Fibroblast of villous mesenchyme (primary cell): Measurements from ENCODE around the gene PRPF6. TPM values are rescaled to one million over a fixed set of nuclear protein-coding genes. Genes with fewer than 3 reads are reported as not detected.
"Not testable (repeated sequence)": the region's sequence is repeated elsewhere in the genome, so short reads cannot be mapped to it uniquely, and the experiment has no call there.

ENCODE experiments used
- DNase-seq: peaks from one replicate; pipeline ENCODE4 v3.0.0-alpha.2; 2010; ENCODE audit warnings: low read depth
- H3K4me3 ChIP-seq: 2 replicates; pipeline ENCODE4 v1.5.1; 2011; ENCODE audit warnings: low read depth, mild to moderate bottlenecking, low read length
- CTCF ChIP-seq: IDR thresholded peaks from 2 replicates; pipeline ENCODE4 v1.5.1; 2012; ENCODE audit warnings: low read depth, mild to moderate bottlenecking, low read length; ENCODE audit not compliant: insufficient read depth
- total RNA-seq: library from RNA; depleted of rRNA; stranded (reverse); fragments of >200 nt; gene quantifications from 2 replicates; pipeline ENCODE4 v1.2.3, GENCODE V29; 2012

The PRPF6 gene
- total RNA-seq, 1 donor: 52.7 TPM

GRCh38 chr20:64011366-64011779 lies 30.4 kb downstream of the PRPF6 start:
- no peak for DNase-seq
- TF ChIP-seq CTCF: no peak
- H3K4me3 ChIP-seq: no peak overlapping the region

- not testable (repeated sequence) for H3K4me3 ChIP-seq, DNase-seq
Observed at GRCh38 chr20:64012385-64013154, 31.6 kb downstream of the PRPF6 start.

GRCh38 chr20:64015635-64016034 lies 34.7 kb downstream of the PRPF6 start:
- DNase-seq: no peak
- no peak overlapping the region for H3K4me3 ChIP-seq
- TF ChIP-seq CTCF: no peak

GRCh38 chr20:64021124-64021975 lies 40.4 kb downstream of the PRPF6 start:
- no peak for TF ChIP-seq CTCF
- H3K4me3 ChIP-seq: no peak overlapping the region
- no peak for DNase-seq

GRCh38 chr20:64022671-64023360 lies 41.9 kb downstream of the PRPF6 start:
- no peak for TF ChIP-seq CTCF
- H3K4me3 ChIP-seq: no peak overlapping the region

GRCh38 chr20:64023361-64024140 lies 42.6 kb downstream of the PRPF6 start:
- no peak overlapping the region for H3K4me3 ChIP-seq
- no peak for DNase-seq
- TF ChIP-seq CTCF: no peak

More at GRCh38 chr20:64022671-64023360, 41.9 kb downstream of the PRPF6 start:
- DNase-seq: no peak
